ENCODE results near the gene PDE1A.

Gene PDE1A

DNA sequence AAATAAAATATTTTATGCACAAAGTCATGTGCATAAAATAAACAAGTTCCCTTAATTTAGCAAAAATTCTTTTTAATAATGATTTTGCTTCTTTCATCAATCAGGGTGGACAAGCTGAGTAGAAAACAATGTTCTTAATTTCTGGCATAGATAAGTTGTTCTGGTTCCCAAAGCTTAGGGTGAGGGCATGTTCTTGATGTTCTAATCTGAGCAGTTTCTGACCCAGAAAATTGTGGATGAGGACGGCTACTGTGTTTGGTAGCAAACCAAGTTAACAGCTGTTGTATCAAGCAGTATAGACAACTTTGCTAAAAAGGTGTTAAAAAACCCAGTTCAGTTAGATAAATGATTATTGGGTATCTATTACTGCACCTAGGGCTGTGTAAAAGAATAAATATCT is 158.9 kb downstream of the PDE1A start:
- DNase-seq (ENCODE audit: low read depth), result no peak
- no peak overlapping the region for H3K4me3 ChIP-seq (ENCODE audit: low read depth, low read length)
- TF ChIP-seq, protein P1, sequence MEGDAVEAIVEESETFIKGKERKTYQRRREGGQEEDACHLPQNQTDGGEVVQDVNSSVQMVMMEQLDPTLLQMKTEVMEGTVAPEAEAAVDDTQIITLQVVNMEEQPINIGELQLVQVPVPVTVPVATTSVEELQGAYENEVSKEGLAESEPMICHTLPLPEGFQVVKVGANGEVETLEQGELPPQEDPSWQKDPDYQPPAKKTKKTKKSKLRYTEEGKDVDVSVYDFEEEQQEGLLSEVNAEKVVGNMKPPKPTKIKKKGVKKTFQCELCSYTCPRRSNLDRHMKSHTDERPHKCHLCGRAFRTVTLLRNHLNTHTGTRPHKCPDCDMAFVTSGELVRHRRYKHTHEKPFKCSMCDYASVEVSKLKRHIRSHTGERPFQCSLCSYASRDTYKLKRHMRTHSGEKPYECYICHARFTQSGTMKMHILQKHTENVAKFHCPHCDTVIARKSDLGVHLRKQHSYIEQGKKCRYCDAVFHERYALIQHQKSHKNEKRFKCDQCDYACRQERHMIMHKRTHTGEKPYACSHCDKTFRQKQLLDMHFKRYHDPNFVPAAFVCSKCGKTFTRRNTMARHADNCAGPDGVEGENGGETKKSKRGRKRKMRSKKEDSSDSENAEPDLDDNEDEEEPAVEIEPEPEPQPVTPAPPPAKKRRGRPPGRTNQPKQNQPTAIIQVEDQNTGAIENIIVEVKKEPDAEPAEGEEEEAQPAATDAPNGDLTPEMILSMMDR (IDR thresholded peaks at IDR 0.05; ENCODE audit: insufficient read depth, low read depth, low read length, missing control alignments), result no peak

DNA sequence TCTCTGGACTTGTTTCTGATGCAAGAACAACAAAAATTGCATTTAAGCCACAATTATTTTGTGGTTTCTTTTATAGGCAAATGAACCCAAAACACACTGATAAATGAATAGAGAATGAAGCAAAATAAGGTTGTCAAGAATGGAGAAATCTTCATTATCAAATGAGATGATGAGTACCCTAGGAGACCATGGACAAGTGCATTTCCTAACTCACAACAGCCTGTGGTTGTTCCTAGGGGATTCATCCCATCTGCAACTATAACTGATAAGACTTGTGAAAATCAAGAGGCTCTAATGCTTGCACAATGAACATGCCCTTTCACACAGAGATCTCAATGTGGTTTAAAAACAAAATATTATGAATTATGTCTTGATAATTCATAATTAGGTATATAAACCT is 159.9 kb downstream of the PDE1A start:
- no peak for DNase-seq (ENCODE audit: low read depth)
- no peak overlapping the region for H3K4me3 ChIP-seq (ENCODE audit: low read depth, low read length)
- TF ChIP-seq, protein P1 (IDR thresholded peaks at IDR 0.05; ENCODE audit: insufficient read depth, low read depth, low read length, missing control alignments), result no peak

DNA sequence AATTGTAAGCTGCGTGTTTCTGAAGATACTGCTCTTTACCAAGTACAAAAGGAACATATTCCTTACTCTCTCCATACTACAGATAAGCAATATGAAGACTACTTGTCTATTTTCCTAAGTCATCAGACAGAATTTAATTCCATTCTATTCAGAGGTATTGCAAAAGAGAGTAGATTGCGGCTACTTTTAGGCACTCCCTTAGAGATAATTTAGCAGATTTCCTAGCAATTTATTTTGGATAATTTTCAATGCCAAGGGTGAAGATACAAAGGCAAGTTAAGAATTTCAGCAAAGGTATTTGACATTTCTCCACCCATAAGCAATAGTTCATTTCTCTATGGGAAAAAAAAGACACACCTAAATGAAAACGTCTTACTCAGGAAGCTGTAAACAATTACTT is 161.1 kb downstream of the PDE1A start:
- TF ChIP-seq, protein P1 (IDR thresholded peaks at IDR 0.05; ENCODE audit: insufficient read depth, low read depth, low read length, missing control alignments), result no peak
- H3K4me3 ChIP-seq (ENCODE audit: low read depth, low read length), result no peak overlapping the region
- DNase-seq (ENCODE audit: low read depth), result no peak

DNA sequence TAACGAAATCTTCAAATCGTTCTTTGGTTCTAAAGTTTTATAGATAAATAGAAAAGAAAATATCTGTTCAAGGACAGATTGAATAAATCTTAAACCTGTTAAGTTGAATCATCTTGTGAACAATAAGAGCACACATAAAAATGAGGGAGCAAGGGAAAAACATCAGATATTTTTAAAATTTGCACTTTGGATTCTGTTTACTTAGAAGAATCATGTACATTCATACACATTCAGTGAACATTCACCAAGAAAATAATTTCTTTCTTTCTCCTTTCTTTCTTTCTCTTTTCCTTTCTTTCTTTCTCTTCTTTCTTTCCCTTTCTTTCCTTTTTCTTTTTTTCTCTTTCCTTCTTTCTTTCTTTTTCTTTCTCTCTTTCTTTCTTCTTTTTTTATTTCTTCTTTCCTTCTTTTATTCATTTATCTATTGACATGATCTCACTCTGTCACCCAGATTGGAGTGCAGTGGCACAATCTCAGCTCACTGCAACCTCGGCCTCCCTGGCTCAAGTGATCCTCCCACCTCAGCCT is 164.9 kb downstream of the PDE1A start:
- DNase-seq (ENCODE audit: low read depth), result no peak
- H3K4me3 ChIP-seq (ENCODE audit: low read depth, low read length), result no peak overlapping the region
- TF ChIP-seq, protein P1 (IDR thresholded peaks at IDR 0.05; ENCODE audit: insufficient read depth, low read depth, low read length, missing control alignments), result no peak

DNA sequence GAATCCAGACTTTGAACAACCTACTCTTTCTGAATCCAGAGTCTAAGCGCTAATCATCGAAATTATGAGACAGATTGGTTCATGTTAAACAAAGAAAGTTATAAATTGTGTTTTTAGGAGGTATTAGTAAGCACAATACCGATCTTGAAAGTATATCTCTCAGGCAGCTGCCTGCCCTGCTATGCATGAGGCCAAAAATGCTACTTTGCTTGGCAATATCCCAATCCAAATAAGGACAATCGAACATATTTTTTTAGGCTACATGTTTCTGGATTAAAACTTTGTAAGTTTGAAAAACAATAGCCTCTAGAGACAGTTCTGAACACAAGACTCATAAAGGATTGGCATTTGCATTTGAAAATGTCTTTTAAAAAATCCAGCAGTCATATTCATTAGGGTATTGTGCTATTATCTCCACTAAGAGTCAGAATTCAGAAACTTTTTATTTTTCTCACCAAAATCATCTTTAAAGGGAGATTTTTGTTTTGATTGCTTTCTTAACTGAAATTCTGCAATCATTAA is 167.1 kb downstream of the PDE1A start:
- DNase-seq (ENCODE audit: low read depth), result no peak
- TF ChIP-seq, protein P1 (IDR thresholded peaks at IDR 0.05; ENCODE audit: insufficient read depth, low read depth, low read length, missing control alignments), result no peak
- no peak overlapping the region for H3K4me3 ChIP-seq (ENCODE audit: low read depth, low read length)

DNA sequence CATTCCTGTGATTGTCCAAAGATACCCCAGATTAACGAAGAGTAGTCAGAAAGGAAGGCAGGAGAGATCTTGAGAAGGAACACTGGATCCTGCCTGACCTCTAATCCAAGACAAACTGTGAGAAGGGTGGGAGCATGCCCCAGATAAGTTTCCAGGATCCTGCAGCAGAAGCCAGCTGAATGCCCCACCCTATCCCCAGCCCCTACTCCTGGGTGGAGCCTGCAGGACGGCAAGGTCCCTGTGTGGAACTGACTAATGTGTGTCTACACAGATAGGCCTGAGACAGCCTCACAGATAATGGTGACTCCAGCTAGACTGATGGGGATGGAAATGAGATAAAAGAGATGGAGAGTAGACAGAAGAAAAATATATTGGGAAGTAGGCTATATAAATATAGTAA is 174.3 kb downstream of the PDE1A start:
- DNase-seq (ENCODE audit: low read depth), result no peak
- H3K4me3 ChIP-seq (ENCODE audit: low read depth, low read length), result no peak overlapping the region
- TF ChIP-seq, protein P1 (IDR thresholded peaks at IDR 0.05; ENCODE audit: insufficient read depth, low read depth, low read length, missing control alignments), result no peak

DNA sequence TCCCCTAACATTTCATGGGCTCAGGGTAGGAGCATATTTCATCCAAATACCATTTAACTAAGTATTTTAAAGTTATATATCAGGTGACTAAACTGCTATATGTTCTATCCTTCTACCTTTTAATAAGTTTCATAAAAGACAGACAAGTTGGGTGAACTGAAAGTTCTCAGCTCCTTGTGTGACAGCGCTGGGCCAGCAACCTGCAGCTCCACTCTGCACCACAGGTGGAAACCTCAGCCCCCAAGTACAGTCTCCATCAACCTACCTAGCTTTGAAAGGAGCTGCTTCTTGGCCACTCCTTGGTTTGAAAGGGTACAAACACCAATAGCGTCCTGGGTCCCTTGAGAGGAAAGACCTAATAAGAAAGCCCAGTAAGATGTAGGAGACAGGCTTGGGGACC is 177.9 kb downstream of the PDE1A start:
- peak; percentile 4 for DNase-seq (ENCODE audit: low read depth)
- H3K4me3 ChIP-seq (ENCODE audit: low read depth, low read length), result no peak overlapping the region
- TF ChIP-seq, protein P1 (IDR thresholded peaks at IDR 0.05; ENCODE audit: insufficient read depth, low read depth, low read length, missing control alignments), result no peak

All from GM12865 (cell line).